Vagina (tissue), 2 donors: ENCODE results near the gene MSANTD4.

ENCODE experiments used
- CTCF ChIP-seq, 3 experiments: fragments of 450-650 bp in 2 of 3; fragments of 200-600 bp in 1 of 3; sonication (generic) in 1 of 3; IDR thresholded peaks; one replicate each; pipeline ENCODE4 v1.5.1; 2017 to 2019; ENCODE audit warnings: antibody characterized with exemption in 3 of 3, mild to moderate bottlenecking in 2 of 3, moderate library complexity in 2 of 3
- POLR2A ChIP-seq, 2 donors: fragments of 450-650 bp; IDR thresholded peaks; one replicate each; pipeline ENCODE4 v1.6.1; 2017; ENCODE audit warnings: antibody characterized with exemption in 2 of 2, mild to moderate bottlenecking in 2 of 2, moderate library complexity in 2 of 2
- POLR2AphosphoS5 ChIP-seq, 2 donors: sonication (generic); formaldehyde crosslinking; IDR thresholded peaks; one replicate each; pipeline ENCODE4 v1.9.0; 2017; ENCODE audit warnings: antibody characterized with exemption in 2 of 2, mild to moderate bottlenecking in 2 of 2, low read depth in 1 of 2; ENCODE audit not compliant: insufficient read depth in 1 of 2

- no peak for TF ChIP-seq CTCF (IDR thresholded peaks at IDR 0.05)
- no peak for TF ChIP-seq POLR2A (IDR thresholded peaks at IDR 0.05)
- no peak for TF ChIP-seq POLR2AphosphoS5 (IDR thresholded peaks at IDR 0.05; ENCODE audit: insufficient read depth in 1 of 2, low read depth in 1 of 2)
Observed at GRCh38 chr11:106030609-106031008, 8.6 kb upstream of the MSANTD4 start.
